Activated T-helper 1 cell treated with anti-CD3 and anti-CD28 coated beads, Interleukin-2, amount 50 U/mL, for 16 hours (primary cell): ENCODE results near the gene DNAJB5.
"Not testable (repeated sequence)": the region's sequence is repeated elsewhere in the genome, so short reads cannot be mapped to it uniquely, and the experiment has no call there.

Experiments used
- DNase-seq, 2 donors: peaks; one replicate each; pipeline ENCODE4 v3.0.0-alpha.2; 2020; ENCODE audit warnings: low read depth in 1 of 2, low spot score in 1 of 2

DNAJB5 gene

GRCh38 chr9:34998266-34998665 is 8.7 kb downstream of the DNAJB5 start:
- no peak for DNase-seq

GRCh38 chr9:34999576-34999975 is 10.0 kb downstream of the DNAJB5 start:
- DNase-seq: no peak

- no peak for DNase-seq
Observed at GRCh38 chr9:35000535-35001284, 11.2 kb downstream of the DNAJB5 start.

DNA sequence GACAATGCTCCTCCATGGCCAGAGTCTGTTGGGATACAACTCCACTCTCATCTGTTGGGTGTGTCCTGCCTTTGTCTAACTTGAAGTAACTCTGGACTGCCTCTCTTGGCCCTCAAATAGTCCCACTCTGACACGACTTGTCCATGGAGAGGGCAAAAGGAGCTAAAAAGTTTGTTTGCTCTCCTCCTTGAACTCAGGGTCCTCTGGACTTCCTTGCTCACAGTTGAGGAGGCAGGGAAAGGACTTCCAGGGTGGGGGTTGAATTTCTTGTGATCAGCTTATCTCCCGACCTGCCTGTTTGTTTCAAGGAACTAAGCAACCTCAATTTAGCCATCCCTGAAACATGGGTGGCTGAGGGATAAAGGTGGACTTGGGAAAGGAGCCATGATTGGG is 11.7 kb downstream of the DNAJB5 start:
- no peak for DNase-seq

- no peak for DNase-seq
Observed at GRCh38 chr9:35001803-35002502, 12.4 kb downstream of the DNAJB5 start.

DNA sequence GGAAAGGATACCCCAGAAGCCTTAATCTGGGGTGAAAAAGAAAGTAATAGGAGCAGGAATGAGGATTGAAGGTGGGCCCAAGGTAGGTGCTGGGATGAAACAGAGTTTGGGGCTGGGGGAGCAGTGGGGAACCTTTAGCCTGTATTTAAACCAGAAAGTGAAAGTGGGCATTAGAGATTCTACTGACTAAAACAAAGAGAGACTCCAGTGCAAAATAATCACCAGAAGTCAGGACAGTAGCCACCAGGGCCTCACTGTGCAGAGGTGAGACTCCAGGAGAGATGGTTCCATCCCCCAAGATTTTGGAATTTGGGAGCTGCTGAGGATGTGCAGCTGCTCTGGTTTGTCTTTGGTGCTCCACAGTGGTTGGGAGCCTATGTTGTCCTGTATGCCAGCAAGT is 13.1 kb downstream of the DNAJB5 start:
- DNase-seq: no peak

GRCh38 chr9:35004299-35004698 is 14.8 kb downstream of the DNAJB5 start:
- not testable (repeated sequence) for DNase-seq

- DNase-seq: no peak
Observed at GRCh38 chr9:35010351-35010958, 20.9 kb downstream of the DNAJB5 start.

GRCh38 chr9:35014517-35014916 is 25.0 kb downstream of the DNAJB5 start:
- no peak for DNase-seq

DNA sequence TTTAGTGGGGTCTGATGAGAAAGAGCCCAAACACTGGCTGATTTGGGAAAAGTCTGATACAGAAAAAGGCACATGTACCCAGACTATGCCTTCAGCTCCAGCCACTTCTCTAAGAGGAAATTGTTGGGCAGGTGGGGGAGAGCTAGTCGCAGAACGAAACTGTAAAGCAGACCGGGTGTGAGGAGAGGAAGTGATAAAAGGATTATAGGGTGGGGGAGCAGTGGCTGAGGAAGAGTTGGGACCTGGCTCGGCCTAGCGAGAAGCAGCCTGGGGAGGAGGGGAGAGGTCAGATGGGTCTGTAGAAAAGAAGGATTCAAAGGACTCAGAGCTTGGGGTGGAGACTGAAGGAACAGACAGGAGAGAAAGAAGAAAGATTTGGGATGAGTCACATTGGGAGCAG is 33.9 kb downstream of the DNAJB5 start:
- DNase-seq: not testable (repeated sequence)

DNA sequence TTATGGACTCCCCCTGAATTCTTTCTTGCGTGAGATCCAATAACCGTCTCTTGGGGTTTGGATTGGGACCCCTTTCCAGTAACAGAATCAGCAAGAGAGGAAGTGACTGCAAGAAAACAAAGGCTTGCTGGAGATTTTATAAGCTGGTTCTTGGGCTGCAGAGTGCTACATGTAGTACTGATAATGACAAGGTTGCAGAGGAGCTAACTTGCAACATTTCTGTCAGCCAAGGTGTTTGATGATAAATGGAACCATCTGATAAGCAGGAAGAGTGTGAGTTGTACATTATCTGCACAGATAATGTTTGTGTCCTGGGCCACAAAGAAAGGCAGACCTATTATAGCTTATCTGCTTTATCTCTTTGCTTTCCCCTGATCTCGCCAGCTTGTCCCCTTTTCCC is 37.1 kb downstream of the DNAJB5 start:
- DNase-seq: no peak

- no peak for DNase-seq
Observed at GRCh38 chr9:35027374-35027773, 37.8 kb downstream of the DNAJB5 start.

DNA sequence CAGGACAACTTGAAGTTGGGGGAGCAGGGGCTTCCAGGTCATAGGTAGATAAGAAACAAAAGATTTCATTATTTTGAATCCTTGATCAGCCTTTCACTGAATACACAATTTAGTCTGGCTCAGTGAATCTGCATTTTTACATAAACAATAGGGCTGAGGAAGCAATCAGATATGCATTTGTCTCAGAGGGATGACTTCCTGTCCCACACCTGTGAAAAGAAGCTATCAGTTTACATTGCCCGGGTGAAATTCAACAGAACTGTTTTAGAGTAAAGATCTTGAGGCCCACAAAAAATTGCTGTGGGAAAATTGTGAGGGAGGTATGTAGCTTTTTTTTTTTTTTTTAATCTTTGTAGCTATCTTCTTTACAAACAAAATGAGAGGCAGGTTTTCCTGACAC is 38.3 kb downstream of the DNAJB5 start:
- no peak for DNase-seq

DNA sequence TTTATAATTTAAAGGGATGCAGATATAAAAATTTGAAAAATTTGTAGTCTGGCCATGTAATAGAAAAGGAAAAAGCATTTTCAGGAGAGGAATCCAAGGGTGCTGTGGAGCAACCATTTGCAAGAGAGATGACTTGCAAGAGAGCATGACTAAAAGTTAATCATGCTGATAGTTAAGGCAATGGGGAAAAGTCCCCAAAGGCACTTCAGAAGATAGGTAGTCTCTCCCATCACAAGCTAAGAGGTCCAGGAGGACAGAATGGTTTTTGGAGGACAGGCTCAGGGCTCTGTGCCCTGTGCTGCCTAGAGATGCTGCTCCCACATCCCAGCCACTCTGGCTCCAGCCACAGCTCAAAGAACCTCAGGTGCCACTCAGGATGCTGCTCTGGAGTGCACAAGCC is 38.8 kb downstream of the DNAJB5 start:
- no peak for DNase-seq

DNA sequence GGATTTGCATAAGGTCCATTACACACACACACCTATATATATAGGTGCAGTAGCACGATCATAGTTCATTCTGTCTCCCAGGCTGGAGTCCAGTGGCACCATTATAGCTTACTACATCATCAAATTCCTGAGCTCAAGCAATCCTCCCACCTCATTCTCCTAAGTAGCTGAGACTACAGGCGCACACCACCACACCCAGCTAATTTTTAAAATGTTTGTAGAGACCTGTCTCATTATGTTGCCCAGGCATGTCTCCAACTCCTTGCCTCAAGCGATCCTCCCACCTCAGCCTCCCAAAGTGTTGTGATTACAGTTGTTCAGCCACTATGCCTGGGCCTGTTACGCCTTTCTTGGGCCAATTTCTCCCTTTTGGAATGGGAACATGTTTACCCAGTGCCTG is 39.7 kb downstream of the DNAJB5 start:
- DNase-seq: no peak

DNA sequence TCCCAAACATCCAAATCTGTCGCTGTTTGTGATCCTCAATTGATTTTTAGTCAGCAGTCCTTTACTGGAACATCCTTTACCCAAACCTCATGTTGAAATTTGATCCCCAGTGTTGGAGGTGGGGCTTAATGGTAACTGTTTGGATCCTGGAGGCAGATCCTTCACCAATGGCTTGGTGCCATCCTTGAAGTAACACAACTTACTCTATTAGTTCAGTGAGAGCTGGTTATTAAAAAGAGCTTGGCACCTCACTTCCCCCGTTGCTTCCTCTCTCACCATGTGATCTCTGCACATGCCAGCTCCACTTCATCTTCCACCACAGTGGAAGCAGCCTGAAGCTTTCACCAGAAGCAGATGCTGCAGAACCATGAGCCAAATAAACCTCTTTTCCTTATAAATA is 40.3 kb downstream of the DNAJB5 start:
- no peak for DNase-seq

- DNase-seq: no peak
Observed at GRCh38 chr9:35033101-35033500, 43.6 kb downstream of the DNAJB5 start.

DNA sequence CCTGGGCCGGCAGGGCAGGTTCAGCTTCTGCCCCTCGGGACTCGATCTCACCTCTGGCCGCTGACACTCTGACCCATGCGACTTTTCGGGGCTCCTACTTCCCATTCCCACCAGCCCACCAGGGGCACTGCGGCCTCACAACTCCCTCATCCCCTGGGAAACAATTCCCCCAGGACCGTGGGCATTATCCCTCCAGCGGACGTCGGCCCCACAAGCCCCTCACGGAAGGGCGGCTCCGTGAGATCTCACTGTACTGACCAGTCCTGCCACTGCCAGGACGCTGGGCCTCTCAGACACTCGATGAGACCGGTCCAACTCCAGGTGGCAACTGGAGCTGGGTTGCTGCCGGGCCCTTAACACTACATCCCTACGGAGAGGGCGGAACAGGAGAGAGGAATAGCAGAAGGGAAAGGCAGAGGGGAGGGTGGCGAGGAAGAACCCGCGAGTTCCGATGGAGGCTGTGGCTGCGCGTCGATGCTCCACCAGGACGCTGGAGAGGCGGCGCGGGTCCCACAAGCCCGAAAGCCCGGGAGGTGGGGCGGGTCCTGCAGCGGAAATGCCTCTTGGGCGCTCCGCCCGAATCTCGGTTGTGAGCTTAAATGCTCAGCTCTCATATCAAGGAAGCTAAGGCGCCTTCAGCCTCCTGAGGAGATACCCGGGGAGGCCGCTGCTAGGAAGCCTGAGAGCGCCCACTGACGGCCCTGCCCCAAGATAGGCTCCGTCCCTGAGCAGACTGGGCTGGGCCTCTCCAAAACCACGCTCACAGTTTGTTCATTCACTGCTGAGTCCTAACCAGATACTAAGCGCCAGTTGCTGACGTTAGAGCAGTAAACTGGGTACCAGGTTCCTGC is 46.5 kb downstream of the DNAJB5 start:
- DNase-seq: peak in 1 of 2 donors; percentile 25

GRCh38 chr9:35042081-35042604 is 52.6 kb downstream of the DNAJB5 start:
- DNase-seq: no peak

GRCh38 chr9:35042891-35043545 is 53.5 kb downstream of the DNAJB5 start:
- no peak for DNase-seq

- DNase-seq: no peak
Observed at GRCh38 chr9:35044071-35044470, 54.5 kb downstream of the DNAJB5 start.
